HG03135 (cell line): ENCODE measurements around the gene PTPRN2.

ENCODE experiments used
- ATAC-seq: cut with Tn5 transposase; IDR thresholded peaks from one replicate; pipeline ENCODE4 v1.9.1; 2021; ENCODE audit warnings: mild to moderate bottlenecking, moderate library complexity; ENCODE audit not compliant: unreplicated experiment

The PTPRN2 gene

GRCh38 chr7:158581440-158582088 lies 6.1 kb downstream of the PTPRN2 start:
- ATAC-seq = no peak

- ATAC-seq = no peak
Observed at GRCh38 chr7:158579662-158580646, 7.7 kb downstream of the PTPRN2 start.

GRCh38 chr7:158576050-158576762 lies 11.4 kb downstream of the PTPRN2 start:
- ATAC-seq = no peak

- no peak for ATAC-seq
Observed at GRCh38 chr7:158574308-158575036, 13.2 kb downstream of the PTPRN2 start.

- no peak for ATAC-seq
Observed at GRCh38 chr7:158573310-158573709, 14.3 kb downstream of the PTPRN2 start.

- no peak for ATAC-seq
Observed at GRCh38 chr7:158572000-158572828, 15.4 kb downstream of the PTPRN2 start.

- no peak for ATAC-seq
Observed at GRCh38 chr7:158570449-158571170, 17.0 kb downstream of the PTPRN2 start.

- no peak for ATAC-seq
Observed at GRCh38 chr7:158569858-158570323, 17.7 kb downstream of the PTPRN2 start.

GRCh38 chr7:158568974-158569857 lies 18.4 kb downstream of the PTPRN2 start:
- ATAC-seq = no peak

GRCh38 chr7:158567153-158567603 lies 20.4 kb downstream of the PTPRN2 start:
- no peak for ATAC-seq

- ATAC-seq = no peak
Observed at GRCh38 chr7:158564663-158565035, 23.0 kb downstream of the PTPRN2 start.

GRCh38 chr7:158563911-158564662 lies 23.5 kb downstream of the PTPRN2 start:
- ATAC-seq = no peak

GRCh38 chr7:158563051-158563450 lies 24.6 kb downstream of the PTPRN2 start:
- no peak for ATAC-seq

GRCh38 chr7:158562517-158562916 lies 25.1 kb downstream of the PTPRN2 start:
- no peak for ATAC-seq

GRCh38 chr7:158561659-158562058 lies 26.0 kb downstream of the PTPRN2 start:
- ATAC-seq = no peak

GRCh38 chr7:158560386-158560785 lies 27.2 kb downstream of the PTPRN2 start:
- no peak for ATAC-seq

GRCh38 chr7:158559356-158559755 lies 28.3 kb downstream of the PTPRN2 start:
- no peak for ATAC-seq
